Measurements from ENCODE around the gene ZNF618. TPM values are rescaled to one million over a fixed set of nuclear protein-coding genes. Genes with fewer than 3 reads are reported as not detected.

Gene ZNF618
- total RNA-seq, 1 experiment from 2014 or later: 1.8 TPM

GRCh38 chr9:114061292-114061691, 185.2 kb downstream of the ZNF618 start:
- no peak for DNase-seq (ENCODE audit: low read depth, low spot score)
- in situ Hi-C loops (cut with HindIII; ENCODE audit: low pct_unique_long_range_greater_than_20kb, low sequenced_read_pairs) (no loop called here), intact Hi-C loops (cut with micrococcal nuclease; ENCODE audit: unreplicated experiment) (no loop called here)
- BruUV-seq (replicated peaks): no TSS peak
- CTCF ChIA-PET: no interaction called here
- ATAC-seq: no peak
- H3K9me3 ChIP-seq (ENCODE audit: control insufficient read depth, insufficient read depth, low read depth, low read length): no peaks in the 10 kb centered on the region
- H3K27me3 ChIP-seq (ENCODE audit: control insufficient read depth, insufficient read depth, low read length): 0 out of 2 replicates have a peak, but pooled peaks cover 2% of the 10 kb centered on the region
- H3K27ac ChIP-seq (ENCODE audit: low read length): no peak overlapping the region
- POLR2A ChIA-PET: no interaction called here
- no peaks in the 10 kb centered on the region for H3K36me3 ChIP-seq (ENCODE audit: control insufficient read depth, insufficient read depth, low read length)
- H3K4me3 ChIP-seq (ENCODE audit: low read depth in 2 of 2, low read length in 2 of 2): no peak overlapping the region
- TF ChIP-seq CTCF (IDR thresholded peaks at IDR 0.05): no peak
- H3K4me1 ChIP-seq (ENCODE audit: control insufficient read depth, insufficient read depth, low read length): no peaks in the 10 kb centered on the region

GRCh38 chr9:114061830-114062474, 185.8 kb downstream of the ZNF618 start:
- no peak for ATAC-seq
- Histone ChIP-seq H3K27me3 (ENCODE audit: control insufficient read depth, insufficient read depth, low read length) (0 out of 2 replicates have a peak, but pooled peaks cover 2% of the 10 kb centered on the region), H3K4me3 (ENCODE audit: low read depth in 2 of 2, low read length in 2 of 2) (no peak overlapping the region), H3K4me1 (ENCODE audit: control insufficient read depth, insufficient read depth, low read length) (no peaks in the 10 kb centered on the region), H3K36me3 (ENCODE audit: control insufficient read depth, insufficient read depth, low read length) (no peaks in the 10 kb centered on the region), H3K27ac (ENCODE audit: low read length) (no peak overlapping the region), H3K9me3 (ENCODE audit: control insufficient read depth, insufficient read depth, low read depth, low read length) (no peaks in the 10 kb centered on the region)
- no TSS peak for BruUV-seq (replicated peaks)
- CTCF ChIA-PET: no interaction called here
- intact Hi-C loops (cut with micrococcal nuclease; ENCODE audit: unreplicated experiment): no loop called here
- in situ Hi-C loops (cut with HindIII; ENCODE audit: low pct_unique_long_range_greater_than_20kb, low sequenced_read_pairs): no loop called here
- DNase-seq (ENCODE audit: low read depth, low spot score): no peak
- TF ChIP-seq TCF7L2 (IDR thresholded peaks at IDR 0.05; ENCODE audit: low read depth, low read length) (no peak), REST (IDR thresholded peaks at IDR 0.05; ENCODE audit: insufficient read depth in 1 of 2, low read depth in 2 of 2, low read length in 1 of 2) (no peak), CTCF (IDR thresholded peaks at IDR 0.05) (no peak), SIN3A (IDR thresholded peaks at IDR 0.05; ENCODE audit: borderline replicate concordance, insufficient read depth, low read depth, low read length) (no peak), POLR2AphosphoS5 (IDR thresholded peaks at IDR 0.05; ENCODE audit: low read depth, low read length) (no peak)
- POLR2A ChIA-PET: no interaction called here

Measured in Panc1 (cell line).